Cortex of kidney (tissue), 1 donor: ENCODE measurements around the gene ABCG2.
"Not testable (repeated sequence)": the region's sequence is repeated elsewhere in the genome, so short reads cannot be mapped to it uniquely, and the experiment has no call there.

Experiments used
- DNase-seq: peaks from one replicate; lab custom pipeline; 2025; lab: John Stamatoyannopoulos, UW

The ABCG2 gene

DNA sequence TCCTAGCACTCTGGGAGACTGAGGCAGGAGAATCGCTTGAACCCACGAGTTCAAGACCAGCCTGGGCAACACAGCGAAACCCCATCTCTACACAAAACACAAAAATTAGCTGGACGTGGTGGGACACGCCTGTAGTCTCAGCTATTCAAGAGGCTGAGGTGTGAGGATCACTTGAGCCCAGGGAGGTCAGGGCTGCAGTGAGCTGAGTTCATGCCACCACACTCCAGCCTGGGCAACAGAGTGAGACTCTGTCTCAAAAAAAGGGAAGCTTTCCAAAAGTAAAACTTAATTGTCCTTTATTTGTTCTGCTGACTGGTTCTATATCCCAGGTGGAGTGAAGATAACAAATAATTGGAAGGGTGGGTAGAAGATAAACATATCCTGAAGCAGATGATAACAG is 45.6 kb downstream of the ABCG2 start:
- no peak for DNase-seq

DNA sequence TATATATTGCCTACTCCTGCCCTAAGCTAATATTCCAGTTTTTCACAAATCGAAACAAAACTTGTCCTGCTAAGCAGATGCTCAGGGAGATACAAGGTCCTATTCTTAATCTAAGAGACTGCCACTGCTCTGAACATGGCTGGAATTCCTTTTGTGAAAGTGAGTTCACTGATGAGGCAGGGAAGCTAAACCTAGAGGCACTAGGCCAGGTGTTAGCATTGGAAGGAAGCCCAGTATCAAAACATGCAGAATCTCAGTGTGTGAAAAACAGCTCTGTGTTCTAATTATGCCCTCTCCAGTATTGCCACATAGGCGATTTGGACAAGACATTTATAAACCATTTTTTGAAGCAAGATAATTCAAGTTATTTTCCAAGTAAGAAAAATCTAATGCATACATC is 47.6 kb downstream of the ABCG2 start:
- no peak for DNase-seq

DNA sequence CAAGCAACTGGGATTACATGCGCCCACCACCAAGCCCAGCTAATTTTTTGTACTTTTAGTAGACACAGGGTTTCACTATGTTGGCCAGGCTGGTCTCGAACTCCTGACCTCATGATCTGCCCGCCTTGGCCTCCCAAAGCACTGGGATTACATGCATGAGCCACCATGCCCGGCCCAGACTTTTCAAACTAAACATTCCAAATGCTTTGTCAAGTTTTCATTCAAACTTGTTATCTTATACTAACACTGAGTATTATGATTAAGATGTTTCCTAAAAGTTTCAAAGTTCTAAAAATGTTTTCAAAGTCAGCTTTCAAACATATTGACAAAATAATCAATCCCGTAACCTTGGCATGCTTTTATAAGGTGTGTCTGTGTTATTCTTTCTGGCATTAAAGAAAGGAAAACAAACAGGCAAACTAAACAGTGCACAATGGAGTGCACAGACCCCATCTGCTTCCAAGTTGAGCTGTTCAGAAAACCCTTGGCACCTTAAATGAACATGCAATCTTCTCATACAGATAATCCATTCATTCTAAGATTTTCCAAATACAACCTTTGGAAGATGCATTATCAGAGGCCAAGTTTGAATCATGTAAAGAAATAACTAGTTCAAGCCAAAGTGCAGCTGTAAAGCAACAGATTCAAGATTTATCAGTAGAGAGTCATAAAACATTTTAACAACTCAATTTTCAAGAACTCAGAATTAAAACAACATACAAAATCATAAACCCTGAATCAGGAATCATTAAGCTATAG is 49.1 kb downstream of the ABCG2 start:
- DNase-seq: no peak

DNA sequence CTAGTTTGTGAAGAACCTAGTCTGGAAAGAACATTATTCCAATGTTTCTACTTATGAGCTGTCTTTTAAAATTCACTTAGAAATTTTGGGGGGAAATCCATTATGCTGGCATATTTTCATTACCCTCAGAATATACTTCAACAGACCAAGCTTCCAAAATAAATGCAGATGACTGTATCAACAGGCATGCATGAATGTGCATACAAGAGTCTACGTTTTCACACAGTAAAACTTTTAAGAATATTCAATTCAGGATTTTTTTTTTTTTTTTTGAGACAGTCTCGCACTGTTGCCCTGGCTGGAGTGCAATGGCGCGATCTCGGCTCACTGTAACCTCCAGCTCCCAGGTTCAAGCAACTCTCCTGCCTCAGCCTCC is 49.7 kb downstream of the ABCG2 start:
- no peak for DNase-seq

DNA sequence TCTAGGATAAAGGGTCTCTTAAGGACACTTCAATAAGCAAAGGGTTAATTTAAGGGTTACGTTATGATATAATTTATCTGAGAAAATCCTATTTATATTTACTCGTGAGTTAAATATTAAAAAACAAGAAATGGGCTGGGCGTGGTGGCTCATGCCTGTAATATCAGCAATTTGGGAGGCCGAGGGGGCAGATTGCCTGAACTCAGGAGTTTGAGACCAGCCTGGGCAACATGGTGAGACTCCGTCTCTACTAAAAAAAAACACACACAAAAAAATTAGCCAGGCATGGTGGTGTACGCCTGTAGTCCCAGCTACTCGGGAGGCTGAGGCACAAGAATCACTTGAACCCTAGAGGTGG is 50.4 kb downstream of the ABCG2 start:
- DNase-seq: not testable (repeated sequence)

DNA sequence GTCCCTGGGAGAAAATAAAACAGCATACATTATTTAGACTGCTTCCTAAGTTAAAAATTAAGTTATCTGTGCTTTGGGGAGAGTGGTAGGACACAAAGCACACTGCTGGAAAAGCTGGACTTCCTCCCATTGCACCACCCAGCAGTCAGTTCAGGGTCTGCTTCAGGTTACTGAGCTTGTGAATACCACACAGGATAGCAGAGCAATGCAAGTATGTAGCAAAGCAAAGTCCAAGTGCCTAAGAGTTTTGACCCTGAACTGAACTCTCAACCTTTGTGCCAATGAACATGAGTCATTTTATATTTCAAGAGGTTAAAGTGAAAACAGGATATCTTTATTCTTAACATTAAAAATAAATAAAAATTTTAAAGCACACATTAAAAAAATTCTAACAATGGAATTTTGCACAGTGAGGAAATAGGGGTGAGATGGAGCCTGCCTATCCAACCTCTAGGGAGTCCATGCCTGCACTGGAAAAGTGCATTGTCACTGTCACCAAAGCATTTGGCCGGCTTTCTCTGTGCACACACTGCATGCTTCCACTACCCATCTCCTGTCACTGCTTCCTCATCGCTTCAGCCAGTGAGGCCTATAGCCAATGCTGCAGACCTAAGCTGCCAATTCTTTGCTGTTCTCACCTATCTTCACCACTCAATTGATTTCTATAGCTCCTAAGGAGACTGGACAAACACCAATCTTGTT is 50.9 kb downstream of the ABCG2 start:
- DNase-seq: no peak

DNA sequence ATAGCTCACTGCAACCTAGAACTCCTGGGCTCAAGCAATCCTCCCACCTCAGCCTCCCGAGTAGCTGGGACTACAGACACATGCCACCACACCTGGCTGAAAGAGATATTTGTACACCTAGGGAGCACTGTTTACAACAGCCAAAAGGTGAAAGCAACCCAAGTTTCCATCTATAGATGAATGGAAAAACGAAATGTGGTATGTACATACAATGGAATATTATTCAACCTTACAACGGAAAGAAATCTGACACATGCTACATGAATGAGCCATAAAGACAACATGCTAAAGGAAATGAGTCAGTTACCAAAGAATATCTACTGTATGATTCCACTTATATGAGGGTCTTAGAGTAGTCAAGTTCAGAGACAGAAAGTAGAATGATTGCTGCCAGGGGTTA is 52.2 kb downstream of the ABCG2 start:
- no peak for DNase-seq

DNA sequence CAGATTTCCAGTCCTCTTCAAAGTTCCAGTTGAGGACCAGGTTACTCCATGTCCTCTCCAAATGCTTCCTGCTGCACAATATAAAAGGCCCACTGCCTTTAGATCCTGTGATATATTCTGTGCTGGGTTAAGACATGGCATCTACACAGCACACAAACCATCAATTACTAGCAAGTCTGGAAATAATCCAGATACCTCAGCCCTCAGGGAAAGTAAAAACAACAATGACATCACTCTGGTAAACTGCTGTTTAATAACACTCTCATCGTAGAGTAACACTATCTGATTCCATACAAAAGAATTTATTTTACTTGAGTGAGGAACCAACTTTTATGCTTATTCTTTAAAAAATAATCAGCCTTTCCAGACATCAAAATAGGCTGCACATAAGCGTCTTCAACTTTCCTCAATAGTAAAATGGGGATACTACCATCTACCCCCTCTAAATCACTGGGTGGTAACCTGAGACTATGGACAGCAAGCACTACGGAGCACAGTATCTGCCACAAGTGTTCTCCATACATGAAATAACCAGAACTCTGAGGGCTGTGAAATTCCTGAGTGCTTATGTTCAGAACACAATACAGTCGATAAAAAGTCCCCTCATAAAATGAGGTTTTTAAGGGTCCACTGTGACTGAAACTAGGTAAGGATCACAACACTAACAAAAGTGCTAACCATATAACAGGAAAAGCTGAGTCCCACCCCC is 53.4 kb downstream of the ABCG2 start:
- DNase-seq: no peak

DNA sequence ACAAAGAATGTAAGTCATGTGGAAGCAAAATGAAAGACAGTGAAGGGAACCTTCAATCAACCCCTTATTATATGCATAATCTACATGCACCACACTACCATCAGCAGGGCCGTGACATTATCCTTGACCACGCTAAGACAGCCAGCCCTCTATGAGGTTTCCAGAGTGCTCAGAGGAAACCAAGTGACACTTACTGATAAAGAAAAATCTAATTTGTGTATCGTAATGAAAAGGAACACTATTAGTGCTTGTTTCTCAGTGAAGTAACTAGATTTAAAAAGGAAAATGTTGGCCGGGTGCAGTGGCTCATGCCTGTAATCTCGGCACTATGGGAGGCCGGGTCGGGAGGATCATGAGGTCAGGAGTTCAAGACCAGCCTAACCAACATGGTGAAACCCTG is 56.4 kb downstream of the ABCG2 start:
- DNase-seq: no peak

DNA sequence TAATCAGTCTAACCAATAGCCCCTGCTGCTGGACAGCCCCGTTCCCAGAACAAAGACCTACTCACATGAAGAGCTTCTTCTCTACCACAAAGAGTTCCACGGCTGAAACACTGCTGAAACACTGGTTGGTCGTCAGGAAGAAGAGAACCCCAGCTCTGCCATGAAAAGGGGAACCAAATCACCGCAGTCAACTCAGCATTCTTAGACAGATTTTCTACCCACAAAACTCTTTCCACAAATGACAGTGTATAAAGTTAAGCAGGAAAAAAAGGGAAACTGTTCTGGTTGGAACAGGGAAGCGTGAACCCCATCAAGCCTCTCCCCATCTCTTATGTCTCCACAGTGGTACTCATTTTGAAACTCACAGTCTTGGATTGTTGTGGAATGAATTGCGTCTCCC is 57.3 kb downstream of the ABCG2 start:
- DNase-seq: no peak

DNA sequence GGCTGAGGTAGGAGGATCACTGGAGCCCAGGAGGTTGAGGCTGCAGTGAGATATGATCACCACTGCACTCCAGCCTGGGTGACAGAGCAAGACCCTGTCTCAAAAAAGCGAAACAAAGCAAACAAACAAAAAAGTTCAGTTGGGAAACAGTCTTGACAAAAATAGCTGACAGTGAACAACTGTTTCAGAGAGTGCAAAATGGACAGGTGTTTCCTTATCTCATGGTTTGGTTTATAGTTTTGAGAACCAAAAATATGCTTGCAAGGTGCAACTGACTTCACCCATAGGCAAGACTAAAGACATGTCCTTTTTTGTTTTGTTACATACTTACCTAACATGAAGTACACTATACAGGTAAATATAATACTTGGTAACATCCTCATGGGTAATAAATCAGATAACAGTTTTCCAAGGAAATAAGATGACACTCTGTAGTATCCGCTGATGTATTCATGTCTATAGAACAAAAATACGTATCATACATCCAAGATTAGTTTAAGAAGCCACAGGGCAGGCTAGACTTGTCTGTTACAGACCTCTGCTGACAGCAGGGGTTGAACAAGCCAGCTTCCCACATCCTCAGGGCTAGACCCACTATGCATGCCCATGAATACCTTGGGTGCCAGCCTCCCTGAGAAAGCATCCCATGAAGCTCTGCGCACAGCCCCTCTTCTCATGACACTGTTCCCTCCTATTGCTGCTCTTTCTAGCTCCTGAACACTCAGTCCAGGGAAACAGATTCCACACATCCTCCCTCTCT is 59.3 kb downstream of the ABCG2 start:
- no peak for DNase-seq

DNA sequence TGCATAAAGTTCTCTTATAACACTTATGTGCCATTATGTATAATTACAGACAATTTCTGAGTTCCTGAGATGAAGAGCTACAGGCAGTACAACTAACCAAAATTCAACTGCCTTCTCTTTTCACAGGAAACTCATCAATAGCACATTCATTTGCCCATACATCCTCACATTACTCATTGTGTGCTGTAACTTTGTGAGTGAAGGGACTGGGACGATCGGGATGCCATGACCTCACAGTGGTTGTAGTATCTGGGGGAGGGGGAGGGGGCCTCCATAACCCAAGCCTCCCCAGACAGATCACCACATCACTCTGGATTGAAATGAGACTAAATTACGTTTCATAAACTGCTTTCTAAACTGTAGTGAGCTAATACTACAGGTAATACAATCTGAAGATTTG is 60.7 kb downstream of the ABCG2 start:
- no peak for DNase-seq

DNA sequence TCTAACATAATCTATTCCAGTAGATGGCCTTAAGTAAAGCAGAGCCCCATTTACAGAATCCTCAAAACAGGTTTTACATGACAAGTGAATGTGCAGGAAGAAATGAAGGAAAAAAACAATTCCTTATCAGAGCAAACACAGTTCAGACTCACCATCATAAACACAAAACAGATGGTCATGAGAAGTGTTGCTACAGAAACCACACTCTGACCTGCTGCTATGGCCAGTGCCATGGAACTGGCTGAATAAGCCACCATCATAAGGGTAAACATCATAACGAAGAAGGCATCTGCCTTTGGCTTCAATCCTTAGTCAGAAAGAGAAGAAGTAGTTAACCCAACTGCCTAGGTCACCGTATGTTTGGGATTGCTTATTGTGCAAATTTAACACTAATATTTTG is 61.1 kb downstream of the ABCG2 start:
- no peak for DNase-seq

DNA sequence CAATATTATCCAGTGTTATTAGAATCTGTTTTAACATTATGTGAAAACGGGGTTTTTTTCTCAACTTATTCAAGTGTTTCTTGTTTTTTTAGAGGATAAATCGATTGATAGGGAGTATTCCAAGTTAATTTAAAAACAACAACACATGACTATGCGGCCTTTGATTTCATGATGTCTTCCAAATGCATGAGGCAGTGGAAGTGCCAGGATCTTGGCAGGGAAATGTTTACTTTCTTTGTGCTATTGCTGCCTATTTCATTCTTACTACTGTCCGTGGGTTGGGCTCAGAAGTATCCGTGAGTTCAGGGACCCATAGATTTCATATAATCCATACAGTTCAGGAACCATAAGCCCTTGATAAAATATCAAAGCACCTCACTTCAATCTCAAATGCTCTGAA is 64.6 kb downstream of the ABCG2 start:
- DNase-seq: no peak

DNA sequence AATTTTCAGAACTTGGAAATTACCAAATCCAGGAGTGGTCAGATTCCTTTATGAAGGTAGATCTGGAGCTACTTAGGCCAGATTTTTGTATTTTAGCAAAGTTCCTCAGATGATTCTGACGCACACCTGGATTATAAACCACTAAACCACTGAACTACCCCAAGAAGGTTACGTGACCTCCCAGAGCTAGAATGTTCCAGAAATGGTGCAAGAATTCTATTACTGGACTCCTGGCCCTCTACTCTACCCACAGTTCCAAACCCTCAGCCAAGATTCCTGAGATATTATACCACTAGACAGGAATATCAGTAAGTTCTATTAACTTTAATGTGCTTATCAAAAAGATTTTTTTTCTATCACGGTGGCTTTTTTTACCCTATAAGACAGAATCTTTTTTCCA is 67.1 kb downstream of the ABCG2 start:
- DNase-seq: no peak

DNA sequence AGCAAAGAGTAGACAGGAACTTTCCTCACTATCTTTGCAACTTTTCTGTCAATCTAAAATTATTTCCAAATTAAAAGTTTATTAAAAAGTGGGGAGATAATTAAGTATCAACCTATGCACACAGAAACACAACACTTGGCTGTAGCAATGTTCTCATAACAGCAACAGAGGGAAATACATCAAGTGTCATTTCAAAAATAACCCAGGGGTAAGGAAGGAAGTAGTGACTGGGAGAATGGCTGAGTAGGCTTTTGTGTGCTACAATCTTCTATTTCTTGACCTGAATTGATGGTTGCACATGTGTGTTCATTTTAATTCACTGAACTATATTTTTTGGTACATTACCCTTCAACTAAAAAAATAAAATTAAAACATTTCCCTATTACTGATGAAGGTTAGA is 67.5 kb downstream of the ABCG2 start:
- DNase-seq: no peak

DNA sequence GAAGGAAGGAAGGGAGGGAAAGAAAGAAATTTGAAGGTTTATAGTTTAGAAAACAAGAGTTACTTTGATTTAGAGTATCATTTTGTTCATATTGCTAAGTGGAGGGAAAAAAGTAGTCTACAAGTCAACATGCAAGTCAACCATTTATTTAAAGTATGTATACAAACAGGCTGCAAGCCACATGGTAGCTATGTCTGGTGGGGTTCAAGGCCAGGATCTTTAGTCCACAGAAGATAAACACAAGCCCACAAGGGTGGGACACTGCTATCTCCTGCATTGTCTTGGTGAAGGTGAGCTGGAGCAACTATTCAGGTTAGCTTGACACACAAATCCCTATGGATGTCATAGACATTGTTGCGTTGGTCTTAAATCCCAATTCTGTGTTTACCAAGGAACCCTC is 71.4 kb downstream of the ABCG2 start:
- DNase-seq: no peak

DNA sequence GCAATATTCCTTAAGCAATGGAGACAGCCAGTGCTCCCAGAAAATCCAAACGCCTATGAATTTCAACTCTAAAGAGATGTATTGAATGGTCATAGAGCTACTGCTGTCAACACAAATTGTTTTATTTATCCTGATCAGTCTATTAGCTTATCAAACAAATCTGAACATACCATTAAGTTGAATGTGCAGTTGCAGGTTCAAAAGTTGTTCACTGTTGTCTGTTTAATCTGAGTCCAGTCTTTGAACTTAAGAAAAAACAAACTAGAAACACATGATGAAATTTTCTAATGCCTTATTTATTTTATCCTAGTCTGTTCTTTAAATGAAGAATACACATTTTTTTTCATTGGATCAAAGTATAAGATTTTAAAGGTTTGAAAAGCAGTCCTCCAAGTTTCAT is 77.8 kb downstream of the ABCG2 start:
- DNase-seq: no peak

DNA sequence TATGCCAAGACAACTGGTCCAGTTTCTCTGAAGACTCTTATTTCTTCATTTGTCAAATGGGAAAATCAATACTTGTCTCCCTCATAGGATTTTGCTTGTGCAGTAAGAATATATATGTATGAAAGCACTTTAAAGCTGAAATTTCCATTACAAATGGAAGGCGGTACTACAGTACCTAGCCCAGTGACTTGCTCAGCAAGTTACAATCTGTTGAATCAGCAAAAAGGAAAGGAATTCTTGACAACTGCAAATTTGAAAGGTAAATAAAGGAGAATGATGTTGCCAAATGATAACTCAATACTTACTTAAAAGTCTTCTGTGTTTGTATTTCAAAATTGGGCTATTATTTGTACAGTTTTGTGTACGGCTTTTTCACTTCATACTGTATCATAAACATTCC is 79.9 kb downstream of the ABCG2 start:
- no peak for DNase-seq

DNA sequence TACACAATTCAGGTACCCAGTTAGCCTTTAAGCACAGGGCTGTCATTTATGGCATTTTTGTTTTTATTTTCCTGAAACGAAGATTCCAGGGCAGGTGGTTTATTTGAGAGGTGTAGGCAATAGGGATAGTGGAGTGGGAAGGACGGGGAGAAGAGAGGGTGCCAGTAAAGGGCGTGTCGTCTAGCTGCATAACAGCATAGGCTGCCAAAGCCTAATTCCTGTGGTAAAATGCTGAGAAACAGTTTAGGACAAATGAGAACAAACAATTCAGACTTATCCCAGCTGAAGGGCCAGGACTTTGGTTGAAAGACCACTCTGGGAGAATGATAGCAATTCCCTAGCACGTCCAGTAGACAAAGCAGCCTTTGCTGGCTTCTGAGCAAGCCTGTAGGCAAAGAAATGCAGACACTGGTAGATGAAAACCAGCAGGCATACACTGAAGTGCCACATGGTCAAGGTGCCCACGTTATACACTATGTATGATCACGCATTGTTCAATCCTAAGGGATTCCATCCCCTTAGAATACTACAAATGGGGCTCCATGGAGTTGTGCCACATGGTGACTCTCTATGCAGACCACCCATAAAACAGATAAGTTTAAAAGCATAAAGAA is 80.4 kb downstream of the ABCG2 start:
- no peak for DNase-seq

DNA sequence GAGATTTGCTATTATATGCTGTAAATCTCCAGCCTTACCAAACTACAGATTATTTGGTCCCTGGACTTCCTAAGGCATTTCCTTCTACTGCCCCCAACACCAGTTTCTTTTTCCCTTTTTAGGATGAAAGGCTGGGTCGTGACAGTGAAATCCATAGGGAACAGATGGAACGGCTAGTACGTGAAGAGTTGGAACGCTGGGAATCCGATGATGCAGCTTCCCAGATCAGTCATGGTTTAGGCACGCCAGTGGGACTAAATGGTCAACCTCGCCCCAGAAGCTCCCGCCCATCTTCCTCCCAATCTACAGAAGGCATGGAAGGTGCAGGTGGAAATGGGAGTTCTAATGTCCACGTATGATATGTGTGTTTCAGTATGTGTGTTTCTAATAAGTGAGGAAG is 83.1 kb downstream of the ABCG2 start:
- no peak for DNase-seq

DNA sequence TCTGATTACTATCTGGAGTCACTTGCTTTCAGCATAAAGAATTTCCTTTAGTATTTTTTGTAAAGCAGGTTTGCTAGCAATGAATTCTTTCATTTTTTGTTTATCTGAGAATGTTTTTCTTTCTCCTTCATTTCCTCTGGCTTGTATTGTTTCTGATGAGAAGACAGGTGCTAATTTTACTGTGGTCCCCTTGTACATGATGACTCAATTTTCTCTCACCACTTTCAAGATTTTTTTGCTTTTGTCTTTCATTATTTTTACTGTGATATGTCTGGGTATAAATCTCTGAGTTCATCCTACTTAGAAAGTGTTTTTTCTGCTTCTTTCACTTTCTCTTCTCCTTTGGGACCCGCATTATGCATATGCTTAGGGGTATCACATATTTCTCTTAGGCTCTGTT is 88.4 kb downstream of the ABCG2 start:
- no peak for DNase-seq
